Spinal cord (tissue), 10 donors: ENCODE measurements around the gene RNF151. TPM values are rescaled to one million over a fixed set of nuclear protein-coding genes. Genes with fewer than 3 reads are reported as not detected.
"Not testable (repeated sequence)": the region's sequence is repeated elsewhere in the genome, so short reads cannot be mapped to it uniquely, and the experiment has no call there.

Experiments
- DNase-seq, 6 donors: peaks; one replicate each; pipeline versions ENCODE4 v3.0.0 to v3.0.0-alpha.2; 2013 to 2015; ENCODE audit warnings: low spot score in 6 of 6, low read depth in 4 of 6
- H3K27ac ChIP-seq: one replicate; pipeline ENCODE4 v1.5.1; 2013; ENCODE audit warnings: low read depth, low read length, control low read depth
- H3K27me3 ChIP-seq: one replicate; pipeline ENCODE4 v1.6.1; 2013; ENCODE audit warnings: low read length; ENCODE audit not compliant: control insufficient read depth, insufficient read depth
- H3K36me3 ChIP-seq: one replicate; pipeline ENCODE4 v1.6.1; 2013; ENCODE audit warnings: low read length; ENCODE audit not compliant: control insufficient read depth, insufficient read depth
- H3K4me1 ChIP-seq: one replicate; pipeline ENCODE4 v1.6.1; 2013; ENCODE audit warnings: low read length; ENCODE audit not compliant: control insufficient read depth, insufficient read depth
- H3K4me3 ChIP-seq: one replicate; pipeline ENCODE4 v1.5.1; 2013; ENCODE audit warnings: low read depth, low read length, control low read depth
- H3K9me3 ChIP-seq: one replicate; pipeline ENCODE4 v1.6.1; 2013; ENCODE audit warnings: low read length; ENCODE audit not compliant: control insufficient read depth, insufficient read depth
- WGBS: methylation state at CpG from one replicate; pipeline ENCODE4 v1.1.5; 2013; ENCODE audit warnings: missing lambda C conversion rate; ENCODE audit not compliant: insufficient coverage; 5-methylcytosine and 5-hydroxymethylcytosine counted together
- polyA plus RNA-seq, 2 donors: library from polyadenylated mRNA; unstranded; fragments of 120-200 nt; gene quantifications; one replicate each; pipeline ENCODE4 v1.2.1, GENCODE V29; 2013; ENCODE audit not compliant: insufficient read length in 2 of 2
- total RNA-seq, 2 donors: library from RNA; depleted of rRNA in 1 of 2; stranded (reverse); fragments of 120-200 nt in 1 of 2; fragments of >200 nt in 1 of 2; gene quantifications; one replicate each; pipeline versions ENCODE4 v1.2.3 to v1.2.4, GENCODE V29; 2013 to 2014
- donor health status: healthy.

Gene RNF151
- total and polyA plus RNA-seq, 4 donors = not detected

DNA sequence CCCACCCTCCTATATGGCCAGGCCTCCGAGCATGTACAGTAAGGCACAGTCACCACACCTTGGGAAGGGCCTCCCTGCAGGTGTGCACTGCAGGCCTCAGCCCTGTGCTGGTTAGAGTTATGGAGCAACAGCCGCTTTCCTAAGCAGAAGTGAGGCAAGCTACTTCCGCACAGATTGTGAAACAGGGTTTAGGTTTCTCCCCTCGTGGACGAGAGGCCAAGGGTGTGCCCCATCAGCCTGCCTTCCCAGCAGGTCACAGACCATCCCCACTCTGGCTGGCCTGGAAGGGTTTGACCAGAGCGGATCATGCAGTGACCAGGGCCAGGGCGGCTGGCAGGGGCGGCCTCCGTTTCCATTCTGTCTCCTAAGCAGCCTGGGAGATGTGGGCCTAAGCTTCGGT, 28.3 kb upstream of the RNF151 start:
- no peak overlapping the region for H3K27ac ChIP-seq
- H3K9me3 ChIP-seq = no peaks in the 10 kb centered on the region
- H3K4me3 ChIP-seq = no peak overlapping the region
- peaks cover 41% of the 10 kb centered on the region for H3K36me3 ChIP-seq
- DNase-seq = no peak
- 96% methylated on average over 9 of the region's 10 CpGs for WGBS
- no peaks in the 10 kb centered on the region for H3K27me3 ChIP-seq
- H3K4me1 ChIP-seq = peaks cover 18% of the 10 kb centered on the region

GRCh38 chr16:1938910-1939309, 27.7 kb upstream of the RNF151 start:
- WGBS = 98% methylated on average over 17 of the region's 17 CpGs
- H3K36me3 ChIP-seq = peaks cover 41% of the 10 kb centered on the region
- H3K4me1 ChIP-seq = peaks cover 23% of the 10 kb centered on the region
- no peaks in the 10 kb centered on the region for H3K27me3 ChIP-seq
- DNase-seq = no peak
- H3K9me3 ChIP-seq = no peaks in the 10 kb centered on the region
- no peak overlapping the region for H3K27ac ChIP-seq
- H3K4me3 ChIP-seq = no peak overlapping the region

DNA sequence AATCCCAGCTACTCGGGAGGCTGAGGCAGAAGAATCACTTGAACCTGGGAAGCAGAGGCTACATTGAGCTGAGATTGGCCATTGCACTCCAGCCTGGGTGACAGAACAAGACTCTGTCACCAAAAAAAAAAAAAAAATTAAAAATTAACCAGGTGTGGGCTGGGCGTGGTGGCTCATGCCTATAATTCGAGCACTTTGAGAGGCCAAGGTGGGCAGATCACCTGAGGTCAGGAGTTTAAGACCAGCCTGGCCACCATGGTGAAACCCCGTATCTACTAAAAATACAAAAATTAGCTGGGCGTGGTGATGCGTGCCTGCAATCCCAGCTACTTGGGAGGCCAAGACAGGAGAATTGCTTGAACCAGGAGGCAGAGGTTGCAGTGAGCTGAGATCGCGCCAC, 26.8 kb upstream of the RNF151 start:
- H3K27me3 ChIP-seq, DNase-seq, H3K9me3 ChIP-seq, H3K27ac ChIP-seq, H3K4me3 ChIP-seq: not testable (repeated sequence)
- WGBS = 97% methylated on average over 7 of the region's 8 CpGs
- peaks cover 41% of the 10 kb centered on the region for H3K36me3 ChIP-seq
- H3K4me1 ChIP-seq = peaks cover 23% of the 10 kb centered on the region

DNA sequence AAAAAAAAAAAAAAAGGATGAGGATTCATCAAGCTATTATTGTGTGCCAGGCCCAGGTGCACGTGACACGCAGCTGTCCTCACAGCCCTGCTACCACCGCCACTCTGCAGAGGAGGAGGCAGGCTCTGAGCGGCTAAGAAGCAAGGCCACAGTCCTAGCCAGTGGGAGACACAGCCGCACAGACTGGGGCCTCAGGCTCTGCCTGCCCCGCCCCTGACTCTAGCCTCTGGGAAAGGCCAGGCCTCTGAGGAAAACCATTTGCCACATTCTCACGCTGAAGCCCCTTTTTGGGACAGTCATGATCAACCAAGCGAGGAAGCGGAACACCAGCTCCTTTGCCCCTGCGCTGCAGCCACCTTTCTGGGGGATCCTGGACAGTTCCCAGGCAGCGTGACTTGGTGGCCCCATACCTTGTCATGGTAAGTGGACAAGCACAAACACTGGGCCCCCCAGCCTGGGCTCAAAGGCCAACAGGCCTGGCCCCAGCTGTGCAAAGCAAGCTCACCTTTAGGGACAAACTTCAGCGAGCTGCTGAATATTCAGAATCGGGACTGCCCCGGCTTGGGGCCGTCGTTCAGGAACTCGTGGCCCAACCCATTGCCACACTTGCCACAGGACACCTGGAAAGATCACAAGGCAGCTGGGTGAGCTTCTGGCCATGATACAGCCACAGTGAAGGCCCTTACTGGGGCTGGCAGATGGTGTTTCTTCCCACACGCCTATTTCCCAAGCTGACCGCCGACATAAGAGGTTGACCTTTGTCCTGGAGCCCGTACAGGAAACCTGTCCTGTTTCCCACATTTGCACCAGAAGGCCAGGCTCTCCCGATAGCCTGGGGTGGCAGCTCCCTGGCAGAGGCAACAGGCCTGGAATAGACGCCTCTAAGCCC, 26.1 kb upstream of the RNF151 start:
- H3K9me3 ChIP-seq = no peaks in the 10 kb centered on the region
- no peak overlapping the region for H3K27ac ChIP-seq
- H3K27me3 ChIP-seq = no peaks in the 10 kb centered on the region
- H3K4me1 ChIP-seq = peaks cover 23% of the 10 kb centered on the region
- 95% methylated on average over 22 of the region's 23 CpGs for WGBS
- DNase-seq = no peak
- H3K4me3 ChIP-seq = no peak overlapping the region
- peaks cover 41% of the 10 kb centered on the region for H3K36me3 ChIP-seq

- Histone ChIP-seq H3K27ac (no peak overlapping the region), H3K4me3 (no peak overlapping the region), H3K9me3 (no peaks in the 10 kb centered on the region), H3K27me3 (no peaks in the 10 kb centered on the region), H3K4me1 (peaks cover 23% of the 10 kb centered on the region), H3K36me3 (peaks cover 41% of the 10 kb centered on the region)
- no peak for DNase-seq
- WGBS = 70% methylated on average over 23 of the region's 30 CpGs
Observed at GRCh38 chr16:1941162-1942046, 25.3 kb upstream of the RNF151 start.

DNA sequence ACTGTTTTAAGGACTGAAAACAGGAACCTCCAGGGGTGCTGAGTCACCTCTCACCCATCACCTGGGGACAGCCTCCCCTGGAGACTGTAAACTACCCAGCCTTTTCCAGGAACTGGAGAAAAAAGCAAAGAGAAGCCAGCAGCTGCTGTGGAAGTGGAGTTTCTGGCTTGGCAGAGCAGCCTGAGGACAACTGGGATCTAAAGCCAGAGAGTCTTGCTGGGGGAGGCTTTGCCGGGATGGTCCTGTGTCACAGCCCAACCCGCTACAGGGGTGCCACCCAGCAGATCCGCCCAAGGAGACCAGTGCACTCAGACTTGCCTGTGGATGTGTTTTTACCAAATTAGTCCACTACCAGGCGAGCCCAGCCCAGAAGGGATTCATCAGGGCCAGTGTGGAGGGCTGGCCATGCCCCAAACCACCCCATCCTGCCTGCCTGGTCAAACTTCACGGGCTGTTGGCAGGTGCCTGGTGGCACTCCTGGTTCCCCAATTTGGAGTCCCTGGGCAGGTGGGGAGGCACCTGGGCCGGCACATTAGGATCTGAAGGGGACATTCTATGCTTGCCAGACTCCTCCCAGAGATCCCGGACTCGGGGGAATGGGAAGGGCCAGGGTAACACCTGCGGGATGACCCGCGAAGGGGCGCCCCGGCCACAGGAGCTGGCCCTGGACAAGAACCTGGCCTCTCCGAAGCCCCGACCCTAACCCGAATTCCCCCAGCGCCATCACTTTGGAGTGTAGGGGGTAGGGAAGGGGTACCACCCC, 24.4 kb upstream of the RNF151 start:
- 66% methylated on average over 7 of the region's 17 CpGs for WGBS
- H3K4me3 ChIP-seq = peak overlapping the region; percentile 84
- no peaks in the 10 kb centered on the region for H3K27me3 ChIP-seq
- H3K27ac ChIP-seq = no peak overlapping the region
- H3K9me3 ChIP-seq = no peaks in the 10 kb centered on the region
- H3K36me3 ChIP-seq = peaks cover 37% of the 10 kb centered on the region
- DNase-seq = no peak
- peaks cover 23% of the 10 kb centered on the region for H3K4me1 ChIP-seq

GRCh38 chr16:1942810-1943726, 23.6 kb upstream of the RNF151 start, which contains the start of gene MSRB1:
MSRB1 (minus strand) TSS chr16:1943199; CDS start chr16:1943156, 43 bp downstream.
- Histone ChIP-seq H3K27ac (peak within 1 kb of the TSS; percentile 69), H3K9me3 (no peaks in the 10 kb centered on the region), H3K36me3 (peaks cover 33% of the 10 kb centered on the region), H3K4me3 (peak within 1 kb of the TSS; percentile 84), H3K4me1 (peaks cover 23% of the 10 kb centered on the region), H3K27me3 (no peaks in the 10 kb centered on the region)
- DNase-seq = peak; percentile 92 to 100 (median 98)
- WGBS = under 1% methylated on average over 59 of the region's 77 CpGs

GRCh38 chr16:1944612-1945199, 21.9 kb upstream of the RNF151 start:
- Histone ChIP-seq H3K4me3 (no peak overlapping the region), H3K36me3 (peaks cover 18% of the 10 kb centered on the region), H3K27ac (no peak overlapping the region), H3K4me1 (peaks cover 23% of the 10 kb centered on the region), H3K27me3 (no peaks in the 10 kb centered on the region), H3K9me3 (no peaks in the 10 kb centered on the region)
- no peak for DNase-seq
- 82% methylated on average over 11 of the region's 21 CpGs for WGBS
